Frontal cortex (tissue), 4 donors: ENCODE measurements around the gene ALDH2. TPM values are rescaled to one million over a fixed set of nuclear protein-coding genes. Genes with fewer than 3 reads are reported as not detected.
A peak's percentile ranks its signal among the peaks of the same experiment; 100 is the strongest.
"Not testable (repeated sequence)": the region's sequence is repeated elsewhere in the genome, so short reads cannot be mapped to it uniquely, and the experiment has no call there.

ENCODE experiments used
- DNase-seq, 2 donors: peaks; one replicate each; pipeline ENCODE4 v3.0.0; 2012; ENCODE audit warnings: low spot score in 2 of 2
- FAIRE-seq: peaks from 2 replicates; lab custom pipeline; 2012; peaks lifted over from hg19 to GRCh38; lab: Jason Lieb, UNC
- total RNA-seq: library from RNA; depleted of rRNA; stranded (reverse); fragments of >200 nt; gene quantifications from one replicate; pipeline ENCODE4 v1.2.3, GENCODE V29; 2014
- donor health status: control.
- donor health status: control.
- donor health status: control.

ALDH2 gene
- total RNA-seq = 24.1 TPM

- FAIRE-seq = no peak
These were observed at the start of gene ALDH2 for GRCh38 chr12:111766608-111767361. Gene ALDH2 (plus strand): TSS chr12:111766933. CDS start chr12:111766983, 50 bp downstream.

GRCh38 chr12:111719316-111719715 is 47.4 kb upstream of the ALDH2 start:
- not testable (repeated sequence) for FAIRE-seq, DNase-seq

More at GRCh38 chr12:111766608-111767361, at the start of gene ALDH2:
- peak; percentile 93 to 94 for DNase-seq

- no peak for DNase-seq
- no peak for FAIRE-seq
These were observed 46.3 kb upstream of the ALDH2 start for GRCh38 chr12:111720457-111720856.

GRCh38 chr12:111723646-111724360 is 42.9 kb upstream of the ALDH2 start:
- not testable (repeated sequence) for DNase-seq, FAIRE-seq

- FAIRE-seq (no peak), DNase-seq (no peak)
These were observed 37.9 kb upstream of the ALDH2 start for GRCh38 chr12:111728795-111729194.

- FAIRE-seq = no peak
These were observed 36.3 kb upstream of the ALDH2 start for GRCh38 chr12:111730420-111730819.

GRCh38 chr12:111732786-111733185 is 33.9 kb upstream of the ALDH2 start:
- FAIRE-seq = no peak
- DNase-seq = no peak

More at GRCh38 chr12:111730420-111730819, 36.3 kb upstream of the ALDH2 start:
- no peak for DNase-seq

- FAIRE-seq = no peak
- DNase-seq = no peak
These were observed 33.3 kb upstream of the ALDH2 start for GRCh38 chr12:111733340-111733915.

GRCh38 chr12:111739524-111739923 is 27.2 kb upstream of the ALDH2 start:
- not testable (repeated sequence) for FAIRE-seq, DNase-seq

GRCh38 chr12:111741235-111741812 is 25.4 kb upstream of the ALDH2 start:
- FAIRE-seq (no peak), DNase-seq (no peak)

- DNase-seq = no peak
- no peak for FAIRE-seq
These were observed 21.5 kb upstream of the ALDH2 start for GRCh38 chr12:111745211-111745610.

GRCh38 chr12:111747333-111747732 is 19.4 kb upstream of the ALDH2 start:
- DNase-seq (no peak), FAIRE-seq (no peak)

- DNase-seq = no peak
- no peak for FAIRE-seq
These were observed 18.5 kb upstream of the ALDH2 start for GRCh38 chr12:111748151-111748672.

- FAIRE-seq (no peak), DNase-seq (no peak)
These were observed 17.9 kb upstream of the ALDH2 start for GRCh38 chr12:111748867-111749266.

- no peak for DNase-seq
- no peak for FAIRE-seq
These were observed 17.3 kb upstream of the ALDH2 start for GRCh38 chr12:111749391-111749790.

- peak; percentile 62 to 86 for DNase-seq
- FAIRE-seq = no peak
These were observed 13.4 kb upstream of the ALDH2 start for GRCh38 chr12:111753144-111753881.

- FAIRE-seq (no peak), DNase-seq (no peak)
These were observed 12.1 kb upstream of the ALDH2 start for GRCh38 chr12:111754671-111755070.

- FAIRE-seq (no peak), DNase-seq (no peak)
These were observed 10.5 kb upstream of the ALDH2 start for GRCh38 chr12:111756196-111756595.

- DNase-seq (no peak), FAIRE-seq (no peak)
These were observed 10.1 kb upstream of the ALDH2 start for GRCh38 chr12:111756681-111757080.
